Tibial nerve (tissue), 4 donors: Measurements from ENCODE around the gene GTF2H3. TPM values are rescaled to one million over a fixed set of nuclear protein-coding genes. Genes with fewer than 3 reads are reported as not detected.
"Not testable (repeated sequence)": the region's sequence is repeated elsewhere in the genome, so short reads cannot be mapped to it uniquely, and the experiment has no call there.

Source experiments
- DNase-seq, 2 donors: peaks; one replicate each; pipeline ENCODE4 v3.0.0-alpha.2; 2019; ENCODE audit warnings: low spot score in 2 of 2
- H3K27ac ChIP-seq, 4 donors: fragments of 200-600 bp; sonication (generic) in 3 of 4; one replicate each; pipeline ENCODE4 v1.5.1; 2017 to 2019; ENCODE audit warnings: mild to moderate bottlenecking in 1 of 4
- H3K27me3 ChIP-seq, 2 donors: fragments of 200-600 bp; sonication (generic) in 1 of 2; one replicate each; pipeline versions ENCODE4 v1.5.1 to v1.6.0; 2017 to 2019
- H3K36me3 ChIP-seq, 3 donors: fragments of 200-600 bp; sonication (generic); one replicate each; pipeline ENCODE4 v1.5.1; 2018 to 2019
- H3K4me1 ChIP-seq, 4 donors: fragments of 200-600 bp; sonication (generic) in 3 of 4; one replicate each; pipeline ENCODE4 v1.5.1; 2017 to 2019
- H3K4me3 ChIP-seq, 4 donors: fragments of 200-600 bp; sonication (generic) in 3 of 4; one replicate each; pipeline ENCODE4 v1.5.1; 2017 to 2019; ENCODE audit warnings: mild to moderate bottlenecking in 1 of 4, moderate library complexity in 1 of 4
- H3K9me3 ChIP-seq, 4 donors: fragments of 200-600 bp; sonication (generic) in 3 of 4; one replicate each; pipeline ENCODE4 v1.5.1; 2017 to 2019
- CTCF ChIP-seq, 5 experiments: fragments of 200-600 bp in 3 of 5; fragments of 450-650 bp in 2 of 5; sonication (generic) in 3 of 5; IDR thresholded peaks; one replicate each; pipeline ENCODE4 v1.5.1; 2016 to 2019; ENCODE audit warnings: antibody characterized with exemption in 5 of 5, mild to moderate bottlenecking in 3 of 5, moderate library complexity in 2 of 5
- EP300 ChIP-seq, 2 donors: sonication (generic); formaldehyde crosslinking; IDR thresholded peaks; one replicate each; pipeline ENCODE4 v1.6.1; 2017; ENCODE audit warnings: antibody characterized with exemption in 2 of 2, mild to moderate bottlenecking in 1 of 2
- POLR2A ChIP-seq, 2 donors: fragments of 450-650 bp; IDR thresholded peaks; one replicate each; pipeline ENCODE4 v1.6.1; 2017; ENCODE audit warnings: antibody characterized with exemption in 2 of 2, mild to moderate bottlenecking in 2 of 2, moderate library complexity in 2 of 2
- WGBS, 2 donors: methylation state at CpG; one replicate each; pipeline ENCODE4 v1.1.5; 2018; 5-methylcytosine and 5-hydroxymethylcytosine counted together
- total RNA-seq, 4 donors: library from RNA; depleted of rRNA; stranded (reverse); fragments of >200 nt; gene quantifications; one replicate each; pipeline ENCODE4 v1.1.0, GENCODE V29; 2016

The GTF2H3 gene
- total RNA-seq, 4 donors from 2014 or later: 17.7 to 33.5 (median 22.0) TPM

- DNase-seq: no peak
Observed at GRCh38 chr12:123602651-123603195, 30.9 kb upstream of the GTF2H3 start.

GRCh38 chr12:123603495-123603894, 30.1 kb upstream of the GTF2H3 start:
- H3K4me3 ChIP-seq: peak overlapping the region in 1 of 4 donors; percentile 85
- WGBS, 2 donors: 85 to 88% methylated on average over 11 of the region's 11 CpGs
- not testable (repeated sequence) for DNase-seq

More at GRCh38 chr12:123602651-123603195, 30.9 kb upstream of the GTF2H3 start:
- Histone ChIP-seq H3K36me3 (peaks cover 0 to 45% (median 2%) of the 10 kb centered on the region in 3 donors), H3K9me3 (no peaks in the 10 kb centered on the region), H3K27ac (peak overlapping the region in 2 of 4 donors; percentile 88 to 90), H3K27me3 (no peaks in the 10 kb centered on the region), H3K4me1 (peaks cover 0 to 40% (median 14%) of the 10 kb centered on the region in 4 donors), H3K4me3 (peak overlapping the region; percentile 85 to 99 (median 93))
- no peak for TF ChIP-seq CTCF (IDR thresholded peaks at IDR 0.05)
- TF ChIP-seq POLR2A (IDR thresholded peaks at IDR 0.05): no peak
- no peak for TF ChIP-seq EP300 (IDR thresholded peaks at IDR 0.05)
- WGBS, 2 donors: 5 to 9% methylated on average over 7 of the region's 7 CpGs

GRCh38 chr12:123607756-123608155, 25.9 kb upstream of the GTF2H3 start:
- Histone ChIP-seq H3K4me3 (no peak overlapping the region), H3K9me3 (no peaks in the 10 kb centered on the region), H3K36me3 (peaks cover 4 to 81% (median 31%) of the 10 kb centered on the region in 3 donors), H3K27me3 (no peaks in the 10 kb centered on the region), H3K4me1 (peaks cover 0 to 26% (median 4%) of the 10 kb centered on the region in 4 donors), H3K27ac (no peak overlapping the region)
- TF ChIP-seq EP300 (IDR thresholded peaks at IDR 0.05) (no peak), POLR2A (IDR thresholded peaks at IDR 0.05) (no peak), CTCF (IDR thresholded peaks at IDR 0.05) (no peak)
- no peak for DNase-seq
- WGBS, 2 donors: 82 to 85% methylated on average over 4 of the region's 4 CpGs

More at GRCh38 chr12:123603495-123603894, 30.1 kb upstream of the GTF2H3 start:
- H3K9me3 ChIP-seq, H3K27ac ChIP-seq, H3K27me3 ChIP-seq: not testable (repeated sequence)
- peaks cover 0 to 40% (median 14%) of the 10 kb centered on the region in 4 donors for H3K4me1 ChIP-seq
- peaks cover 2 to 46% (median 6%) of the 10 kb centered on the region in 3 donors for H3K36me3 ChIP-seq

- no peak for DNase-seq
- Histone ChIP-seq H3K27me3 (no peaks in the 10 kb centered on the region), H3K4me3 (no peak overlapping the region), H3K9me3 (no peaks in the 10 kb centered on the region), H3K4me1 (peaks cover 0 to 22% (median under 1%) of the 10 kb centered on the region in 4 donors), H3K36me3 (peaks cover 4 to 86% (median 33%) of the 10 kb centered on the region in 3 donors), H3K27ac (no peak overlapping the region)
- 90 to 91% methylated on average over 8 of the region's 8 CpGs for WGBS, 2 donors
- TF ChIP-seq EP300 (IDR thresholded peaks at IDR 0.05): no peak
Observed at GRCh38 chr12:123608182-123608581, 25.4 kb upstream of the GTF2H3 start.

- peaks cover 2 to 100% (median 44%) of the 10 kb centered on the region in 3 donors for H3K36me3 ChIP-seq
- no peak for DNase-seq
- no peaks in the 10 kb centered on the region for H3K4me1 ChIP-seq
- H3K27me3 ChIP-seq: no peaks in the 10 kb centered on the region
- 94 to 96% methylated on average over 2 of the region's 2 CpGs for WGBS, 2 donors
- TF ChIP-seq POLR2A (IDR thresholded peaks at IDR 0.05): no peak
- TF ChIP-seq EP300 (IDR thresholded peaks at IDR 0.05): no peak
- TF ChIP-seq CTCF (IDR thresholded peaks at IDR 0.05): no peak
- no peak overlapping the region for H3K27ac ChIP-seq
- H3K9me3 ChIP-seq: no peaks in the 10 kb centered on the region
- H3K4me3 ChIP-seq: no peak overlapping the region
Observed at GRCh38 chr12:123614110-123614509, 19.5 kb upstream of the GTF2H3 start.

- H3K27ac ChIP-seq: no peak overlapping the region
Observed at GRCh38 chr12:123614531-123614930, 19.1 kb upstream of the GTF2H3 start.

More at GRCh38 chr12:123614531-123614930, 19.1 kb upstream of the GTF2H3 start:
- peaks cover 2 to 100% (median 45%) of the 10 kb centered on the region in 3 donors for H3K36me3 ChIP-seq
- WGBS, 2 donors: 63 to 74% methylated on average over 4 of the region's 4 CpGs
- no peak for DNase-seq
- no peaks in the 10 kb centered on the region for H3K4me1 ChIP-seq
- no peaks in the 10 kb centered on the region for H3K27me3 ChIP-seq
- TF ChIP-seq EP300 (IDR thresholded peaks at IDR 0.05) (no peak), POLR2A (IDR thresholded peaks at IDR 0.05) (no peak), CTCF (IDR thresholded peaks at IDR 0.05) (no peak)
- no peaks in the 10 kb centered on the region for H3K9me3 ChIP-seq
- H3K4me3 ChIP-seq: no peak overlapping the region
